Heart left ventricle (tissue), 16 donors: Measurements from ENCODE around the gene COQ7. TPM values are rescaled to one million over a fixed set of nuclear protein-coding genes. Genes with fewer than 3 reads are reported as not detected.

Experiments used
- ATAC-seq, 4 donors: fragments of 200-7000 bp; cut with Tn5 transposase; one replicate each; pipeline ENCODE4 v1.9.1; 2020 to 2022; ENCODE audit warnings: moderate library complexity in 4 of 4, mild to moderate bottlenecking in 3 of 4, moderate number of reproducible peaks in 1 of 4
- DNase-seq, 5 donors: peaks; one replicate each; pipeline ENCODE4 v3.0.0-alpha.2; 2020
- H3K27ac ChIP-seq, 12 donors: fragments of 200-600 bp; sonication (generic) in 4 of 12; one replicate each; pipeline versions ENCODE4 v1.5.0 to v1.8.0; 2016 to 2022; ENCODE audit warnings: mild to moderate bottlenecking in 2 of 12
- H3K27me3 ChIP-seq, 9 donors: fragments of 200-600 bp; sonication (generic) in 2 of 9; one replicate each; pipeline versions ENCODE4 v1.5.1 to v1.8.0; 2016 to 2022; ENCODE audit warnings: mild to moderate bottlenecking in 3 of 9
- H3K36me3 ChIP-seq, 9 donors: fragments of 200-600 bp; sonication (generic) in 2 of 9; one replicate each; pipeline versions ENCODE4 v1.5.0 to v1.8.0; 2018 to 2022; ENCODE audit warnings: mild to moderate bottlenecking in 2 of 9
- H3K4me1 ChIP-seq, 12 donors: fragments of 200-600 bp; sonication (generic) in 4 of 12; one replicate each; pipeline versions ENCODE4 v1.5.0 to v1.8.0; 2016 to 2022; ENCODE audit warnings: mild to moderate bottlenecking in 3 of 12
- H3K4me3 ChIP-seq, 12 donors: fragments of 200-600 bp; sonication (generic) in 4 of 12; one replicate each; pipeline versions ENCODE4 v1.5.0 to v1.8.0; 2017 to 2022; ENCODE audit warnings: mild to moderate bottlenecking in 9 of 12, moderate library complexity in 4 of 12
- H3K9me3 ChIP-seq, 12 donors: fragments of 200-600 bp; sonication (generic) in 4 of 12; one replicate each; pipeline versions ENCODE4 v1.5.0 to v1.8.0; 2016 to 2022; ENCODE audit warnings: mild to moderate bottlenecking in 1 of 12
- CTCF ChIP-seq, 12 donors: fragments of 200-600 bp; sonication (generic) in 4 of 12; IDR thresholded peaks; one replicate each; pipeline versions ENCODE4 v1.5.0 to v1.8.0; 2018 to 2022; ENCODE audit warnings: antibody characterized with exemption in 12 of 12, mild to moderate bottlenecking in 5 of 12
- POLR2A ChIP-seq, 2 donors: fragments of 450-650 bp; IDR thresholded peaks; one replicate each; pipeline ENCODE4 v1.6.1; 2017; ENCODE audit warnings: antibody characterized with exemption in 2 of 2, mild to moderate bottlenecking in 2 of 2, moderate library complexity in 2 of 2
- WGBS, 4 donors: extraction: QIAGEN DNeasy Blood & Tissue Kit in 2 of 4; methylation state at CpG; one replicate each; pipeline versions ENCODE4 v1.1.5 to v1.1.7; 2013 to 2018; 5-methylcytosine and 5-hydroxymethylcytosine counted together
- intact Hi-C, 10 donors: fragments of 100-400 bp; cut with DNase I; formaldehyde crosslinking; loops; one replicate each; pipeline versions ENCODE4 v1.11.1 to v1.14.2; 2022
- polyA plus RNA-seq, 2 donors: library from polyadenylated mRNA; stranded (reverse); fragments of 200-250 nt; gene quantifications; one replicate each; pipeline ENCODE4 v1.2.3, GENCODE V29; 2013
- total RNA-seq, 9 donors: library from RNA; depleted of rRNA in 2 of 9; stranded (reverse); fragments of >200 nt in 2 of 9; fragmentation: NEBNext Ultra II Directional in 3 of 9; extraction: Animal tissue kit (Norgen Biotek cat#: 25700) in 3 of 9; gene quantifications; one replicate each; pipeline versions ENCODE4 v1.1.0 to v1.2.4, GENCODE V29; 2016 to 2023
- donor health status: ischemic (EF 13 %, LVEDD 7.1; RV severe dilation, severe dysfunction).
- donor health status: healthy with polysubstance abuse.
- donor health status: DM: no; HTN: yes; CAD: no.
- donor health status: DM: no; HTN: no; CAD: no.
- donor health status: ischemic (EF 25% LVEDD 6.9; RV normal size, moderate dysfunction).
- donor health status: ischemic (EF 25% LVEDD 5.7; RV mildly dilated, moderate dysfunction).
- donor health status: healthy.
- donor health status: DM: yes; HTN: yes; CAD: no.
- donor health status: ischemic (EF 35%, LVEDD 5.7; RV mildly dilated, moderate dysfunction).
- donor health status: nonischemic (EF 11% LVEDD 7.7; RV severe dilation, severe dysfunction).
- donor health status: DM: yes; HTN: yes; CAD: no.
- donor health status: PGD.
- donor health status: ischemic (EF 29% LVEDD 5.4; RV normal size, mild dysfunction).
- donor health status: nonischemic (EF 23%, LVEDD 6.1; RV moderate dilation, normal function).

The COQ7 gene
- total and polyA plus RNA-seq, 11 donors, result 23.9 to 45.1 (median 33.3) TPM

GRCh38 chr16:19084139-19084538 is 16.7 kb downstream of the COQ7 start:
- no peak for ATAC-seq
- Histone ChIP-seq H3K9me3 (no peaks in the 10 kb centered on the region), H3K27me3 (no peaks in the 10 kb centered on the region), H3K36me3 (peaks cover 0 to 29% (median 22%) of the 10 kb centered on the region in 9 donors), H3K27ac (no peak overlapping the region), H3K4me1 (peaks cover 0 to 17% (median 8%) of the 10 kb centered on the region in 12 donors), H3K4me3 (no peak overlapping the region)
- TF ChIP-seq CTCF (IDR thresholded peaks at IDR 0.05) (no peak), POLR2A (IDR thresholded peaks at IDR 0.05) (no peak)
- WGBS, 4 donors, result 80 to 94% (median 87%) methylated on average over 3 of the region's 3 CpGs
- intact Hi-C loops, result loop anchor here in 2 of 10 donors (10.0 kb wide), 2 partner anchors 51 to 81 kb away; partner anchors contain the start of gene SYT17 (in 1 of the 2)
- DNase-seq, result no peak

GRCh38 chr16:19084879-19085278 is 17.5 kb downstream of the COQ7 start:
- Histone ChIP-seq H3K27me3 (no peaks in the 10 kb centered on the region), H3K4me1 (peaks cover 0 to 17% (median 8%) of the 10 kb centered on the region in 12 donors), H3K27ac (no peak overlapping the region), H3K9me3 (no peaks in the 10 kb centered on the region), H3K36me3 (peaks cover 0 to 22% (median 16%) of the 10 kb centered on the region in 9 donors), H3K4me3 (no peak overlapping the region)
- 90 to 94% (median 93%) methylated on average over 5 of the region's 5 CpGs for WGBS, 4 donors
- no peak for DNase-seq
- no peak for ATAC-seq
- TF ChIP-seq CTCF (IDR thresholded peaks at IDR 0.05), result no peak
- no peak for TF ChIP-seq POLR2A (IDR thresholded peaks at IDR 0.05)
- intact Hi-C loops, result loop anchor here (5.0 to 10.0 kb wide), 6 partner anchors 50 to 417 kb away; partner anchors contain the start of gene SYT17 (in 6 of the 10)

- Histone ChIP-seq H3K9me3 (no peaks in the 10 kb centered on the region), H3K27ac (no peak overlapping the region), H3K36me3 (peaks cover 0 to 17% (median 15%) of the 10 kb centered on the region in 9 donors), H3K4me1 (peaks cover 0 to 17% (median 8%) of the 10 kb centered on the region in 12 donors), H3K27me3 (no peaks in the 10 kb centered on the region), H3K4me3 (peak overlapping the region in 7 of 12 donors; percentile 48 to 65 (median 55))
- intact Hi-C loops, result loop anchor here (1.0 to 10.0 kb wide), 14 partner anchors 49 to 418 kb away; partner anchors contain the start of gene SYT17 (in 6 of the 10)
- DNase-seq (no peak), ATAC-seq (peak in 1 of 4 donors; percentile 24)
- TF ChIP-seq CTCF (IDR thresholded peaks at IDR 0.05) (no peak), POLR2A (IDR thresholded peaks at IDR 0.05) (no peak)
- WGBS, 4 donors, result 46 to 56% (median 50%) methylated on average over 8 of the region's 8 CpGs
Measured at GRCh38 chr16:19085679-19086200, 18.3 kb downstream of the COQ7 start.

- Histone ChIP-seq H3K27ac (peak overlapping the region in 2 of 12 donors; percentile 19 to 38), H3K4me3 (peak overlapping the region in 11 of 12 donors; percentile 2 to 65 (median 54)), H3K36me3 (peaks cover 0 to 9% (median 7%) of the 10 kb centered on the region in 9 donors), H3K9me3 (no peaks in the 10 kb centered on the region), H3K4me1 (peaks cover 0 to 17% (median 8%) of the 10 kb centered on the region in 12 donors), H3K27me3 (no peaks in the 10 kb centered on the region)
- WGBS, 4 donors, result 6 to 13% (median 9%) methylated on average over 25 to 52 of the region's 52 CpGs
- intact Hi-C loops, result loop anchor here (1.0 to 10.0 kb wide), 14 partner anchors 48 to 417 kb away; partner anchors contain the start of gene SYT17 (in 6 of the 10)
- DNase-seq (peak; percentile 81 to 94 (median 85)), ATAC-seq (peak; percentile 90 to 99 (median 97))
- TF ChIP-seq POLR2A (IDR thresholded peaks at IDR 0.05), result no peak
- TF ChIP-seq CTCF (IDR thresholded peaks at IDR 0.05), result peak; percentile 98 to 100 (median 100)
Measured at GRCh38 chr16:19086322-19087199, 19.1 kb downstream of the COQ7 start.
